ENCODE data around the gene KMT5C.

The KMT5C gene

GRCh38 chr19:55347442-55348009, 7.8 kb downstream of the KMT5C start:
- DNase-seq (ENCODE audit: low read depth): no peak

GRCh38 chr19:55348317-55349034, 8.8 kb downstream of the KMT5C start:
- no peak for DNase-seq (ENCODE audit: low read depth)

GRCh38 chr19:55350620-55351315, 11.1 kb downstream of the KMT5C start:
- DNase-seq (ENCODE audit: low read depth): no peak

GRCh38 chr19:55352040-55352439, 12.4 kb downstream of the KMT5C start:
- DNase-seq (ENCODE audit: low read depth): no peak

GRCh38 chr19:55352549-55353145, 13.0 kb downstream of the KMT5C start:
- no peak for DNase-seq (ENCODE audit: low read depth)

- no peak for DNase-seq (ENCODE audit: low read depth)
Measured at GRCh38 chr19:55353356-55353802, 13.7 kb downstream of the KMT5C start.

- DNase-seq (ENCODE audit: low read depth): peak; percentile 38
Measured at GRCh38 chr19:55353803-55354697, 14.4 kb downstream of the KMT5C start.

GRCh38 chr19:55354698-55355212, 15.1 kb downstream of the KMT5C start, which contains the start of gene COX6B2:
COX6B2 (minus strand) TSS chr19:55354719; CDS start chr19:55354521, 198 bp downstream.
- no peak for DNase-seq (ENCODE audit: low read depth)

- no peak for DNase-seq (ENCODE audit: low read depth)
Measured at GRCh38 chr19:55355213-55355821, 15.6 kb downstream of the KMT5C start.

GRCh38 chr19:55358493-55358892, 18.8 kb downstream of the KMT5C start:
- DNase-seq (ENCODE audit: low read depth): no peak

- no peak for DNase-seq (ENCODE audit: low read depth)
Measured at GRCh38 chr19:55358943-55359908, 19.6 kb downstream of the KMT5C start.

- DNase-seq (ENCODE audit: low read depth): no peak
Measured at GRCh38 chr19:55360902-55361301, 21.2 kb downstream of the KMT5C start.

GRCh38 chr19:55362174-55362989, 22.7 kb downstream of the KMT5C start:
- DNase-seq (ENCODE audit: low read depth): no peak

GRCh38 chr19:55362990-55363716, 23.5 kb downstream of the KMT5C start, which contains the start of gene GARIN5B:
GARIN5B (minus strand) TSS chr19:55363260; CDS start chr19:55363066, 194 bp downstream.
- DNase-seq (ENCODE audit: low read depth): no peak

GRCh38 chr19:55365245-55365644, 25.6 kb downstream of the KMT5C start:
- DNase-seq (ENCODE audit: low read depth): no peak

- DNase-seq (ENCODE audit: low read depth): no peak
Measured at GRCh38 chr19:55365964-55366363, 26.3 kb downstream of the KMT5C start.

GRCh38 chr19:55366790-55367189, 27.1 kb downstream of the KMT5C start:
- no peak for DNase-seq (ENCODE audit: low read depth)

GRCh38 chr19:55368106-55368505, 28.4 kb downstream of the KMT5C start:
- no peak for DNase-seq (ENCODE audit: low read depth)
